IgD-negative memory B cell (primary cell): ENCODE results near the gene KDM4C. TPM values are rescaled to one million over a fixed set of nuclear protein-coding genes. Genes with fewer than 3 reads are reported as not detected.

Experiments used
- H3K27ac Mint-ChIP-seq, 3 donors: one replicate each; pipeline ENCODE4 v1.8.0; 2020 to 2022; ENCODE audit warnings: mild to moderate bottlenecking in 3 of 3, mixed read lengths in 3 of 3, moderate library complexity in 1 of 3
- H3K27me3 Mint-ChIP-seq: one replicate; pipeline ENCODE4 v1.8.0; 2021; ENCODE audit warnings: mixed read lengths
- H3K36me3 Mint-ChIP-seq: one replicate; pipeline ENCODE4 v1.8.0; 2020; ENCODE audit warnings: mild to moderate bottlenecking, mixed read lengths
- H3K4me1 Mint-ChIP-seq, 3 donors: one replicate each; pipeline ENCODE4 v1.8.0; 2020 to 2022; ENCODE audit warnings: mixed read lengths in 3 of 3, mild to moderate bottlenecking in 1 of 3
- H3K4me3 Mint-ChIP-seq, 4 donors: one replicate each; pipeline ENCODE4 v1.8.0; 2020 to 2022; ENCODE audit warnings: mild to moderate bottlenecking in 4 of 4, mixed read lengths in 4 of 4, moderate library complexity in 3 of 4
- H3K9me3 Mint-ChIP-seq, 3 donors: one replicate each; pipeline ENCODE4 v1.8.0; 2020 to 2021; ENCODE audit warnings: mixed read lengths in 3 of 3, mild to moderate bottlenecking in 1 of 3
- polyA plus RNA-seq: library from polyadenylated mRNA; unstranded; fragments of 300-500 nt; fragmentation: Illumina TruSeq; gene quantifications from one replicate; pipeline ENCODE4 v1.2.3, GENCODE V29; 2021

KDM4C gene
- polyA plus RNA-seq, 1 donor from 2014 or later, result 31.6 TPM

DNA sequence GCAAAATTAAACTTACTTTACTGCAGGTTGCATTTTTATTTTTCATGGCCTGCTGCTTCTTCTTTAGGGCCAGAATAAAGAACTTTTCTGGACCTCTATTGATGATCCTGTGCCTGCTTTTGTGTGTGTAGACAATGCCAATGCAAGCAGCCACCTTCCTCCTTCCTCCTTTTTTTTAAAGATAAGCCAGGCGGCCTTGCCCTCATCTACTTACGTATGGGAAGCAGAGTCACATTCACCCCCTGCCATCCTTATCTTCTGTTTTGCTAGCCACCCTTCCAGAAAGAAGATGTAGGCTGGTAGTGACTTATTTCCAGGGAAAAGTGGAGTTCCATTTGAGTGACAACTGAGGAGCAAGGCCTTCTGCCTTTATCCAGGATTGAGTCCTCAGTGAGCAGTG, 122.9 kb downstream of the KDM4C start:
- Mint-ChIP-seq H3K27me3 (no peaks in the 10 kb centered on the region), H3K4me3 (no peak overlapping the region), H3K9me3 (peaks cover 0 to 5% (median 0%) of the 10 kb centered on the region in 3 donors), H3K4me1 (peaks cover 3 to 30% (median 20%) of the 10 kb centered on the region in 3 donors), H3K36me3 (peaks cover 6% of the 10 kb centered on the region), H3K27ac (peak overlapping the region in 2 of 3 donors; percentile 73 to 85)

DNA sequence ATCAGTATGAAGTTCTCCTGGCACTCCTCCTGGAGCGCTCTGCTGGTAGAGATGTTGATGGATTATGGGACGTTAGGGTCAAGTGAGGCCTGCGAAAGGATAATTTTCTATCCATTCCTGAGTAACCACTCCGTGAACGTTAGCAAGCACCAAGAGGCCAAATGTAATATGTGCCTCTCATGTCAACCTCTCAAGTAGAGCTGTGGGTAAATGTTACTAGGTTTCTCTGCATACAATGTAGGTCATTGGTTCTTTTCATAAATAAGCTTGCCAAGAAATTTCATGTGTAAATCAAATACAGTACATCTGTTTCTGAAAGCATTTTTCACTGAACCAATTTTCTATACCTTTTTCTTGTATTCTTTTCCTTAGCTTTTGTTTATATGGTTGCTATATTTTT, 126.3 kb downstream of the KDM4C start:
- Mint-ChIP-seq H3K4me1 (peaks cover 5 to 23% (median 13%) of the 10 kb centered on the region in 3 donors), H3K36me3 (peaks cover 3% of the 10 kb centered on the region), H3K9me3 (no peaks in the 10 kb centered on the region), H3K27ac (no peak overlapping the region), H3K4me3 (no peak overlapping the region), H3K27me3 (no peaks in the 10 kb centered on the region)

DNA sequence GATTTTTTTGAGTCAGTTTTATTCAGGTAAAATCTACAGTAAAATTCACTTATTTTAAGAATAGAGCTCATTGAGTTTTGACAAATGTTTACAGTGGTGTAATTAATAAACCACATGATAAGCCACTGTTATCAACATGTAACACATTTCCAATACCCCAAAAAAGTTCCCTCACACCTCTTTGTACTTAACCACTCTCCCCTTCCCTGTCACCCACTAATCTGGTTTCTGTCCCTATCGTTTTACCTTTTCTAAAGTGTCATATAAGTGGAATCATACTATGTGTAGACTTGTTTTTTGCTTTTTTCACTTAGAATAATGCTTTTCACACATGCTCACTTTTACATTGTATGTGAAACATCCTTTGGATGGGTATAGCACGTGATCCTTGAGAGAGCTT, 127.2 kb downstream of the KDM4C start:
- Mint-ChIP-seq H3K27ac (peak overlapping the region in 1 of 3 donors; percentile 3), H3K4me3 (no peak overlapping the region), H3K4me1 (peaks cover 10 to 31% (median 17%) of the 10 kb centered on the region in 3 donors), H3K36me3 (peaks cover 3% of the 10 kb centered on the region), H3K27me3 (no peaks in the 10 kb centered on the region), H3K9me3 (no peaks in the 10 kb centered on the region)

DNA sequence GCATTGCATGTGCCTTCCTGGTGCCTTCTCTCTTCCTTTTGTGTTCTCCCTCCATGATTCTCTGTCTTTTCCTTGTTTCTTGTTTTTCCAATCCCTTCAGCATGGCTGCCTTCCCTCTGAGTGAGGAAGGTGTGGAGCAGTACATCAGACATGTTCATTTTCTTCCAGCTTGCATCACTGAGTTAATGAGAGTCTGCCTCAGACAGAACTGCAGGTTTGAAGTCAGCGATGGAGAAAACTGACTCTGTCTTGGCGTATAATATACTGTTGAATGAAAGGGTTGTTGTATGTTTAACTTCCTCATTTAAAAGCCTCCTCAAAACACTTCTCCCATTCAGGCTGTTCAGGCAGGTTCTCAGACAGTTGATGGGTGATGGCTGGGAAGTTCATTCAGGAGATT, 129.3 kb downstream of the KDM4C start:
- no peaks in the 10 kb centered on the region for H3K9me3 Mint-ChIP-seq
- H3K4me3 Mint-ChIP-seq, result no peak overlapping the region
- H3K4me1 Mint-ChIP-seq, result peaks cover 16 to 35% (median 25%) of the 10 kb centered on the region in 3 donors
- H3K36me3 Mint-ChIP-seq, result peaks cover 3% of the 10 kb centered on the region
- H3K27ac Mint-ChIP-seq, result peak overlapping the region in 2 of 3 donors; percentile 82 to 88
- no peaks in the 10 kb centered on the region for H3K27me3 Mint-ChIP-seq

DNA sequence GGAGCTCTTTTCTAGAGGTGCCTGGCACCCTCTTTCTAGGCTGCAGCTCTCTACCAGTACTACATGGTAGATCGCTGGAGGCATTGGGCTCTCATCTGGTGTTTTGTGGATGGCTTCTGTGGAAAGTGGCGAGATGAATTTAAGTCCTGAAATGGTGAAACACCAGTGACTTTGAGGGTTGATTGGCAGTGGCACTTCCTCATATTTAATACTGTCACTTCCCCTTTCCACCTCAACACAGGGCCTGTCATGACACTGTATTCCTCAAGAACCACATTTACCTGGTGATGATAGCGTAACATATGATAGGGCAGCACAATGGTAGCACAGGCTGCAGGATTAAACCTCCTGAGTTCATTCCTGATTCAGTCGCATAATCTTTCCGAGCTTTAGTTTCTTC, 132.1 kb downstream of the KDM4C start:
- H3K4me1 Mint-ChIP-seq, result peaks cover 16 to 36% (median 27%) of the 10 kb centered on the region in 3 donors
- H3K36me3 Mint-ChIP-seq, result peaks cover 4% of the 10 kb centered on the region
- peak overlapping the region in 2 of 3 donors; percentile 6 to 45 for H3K27ac Mint-ChIP-seq

DNA sequence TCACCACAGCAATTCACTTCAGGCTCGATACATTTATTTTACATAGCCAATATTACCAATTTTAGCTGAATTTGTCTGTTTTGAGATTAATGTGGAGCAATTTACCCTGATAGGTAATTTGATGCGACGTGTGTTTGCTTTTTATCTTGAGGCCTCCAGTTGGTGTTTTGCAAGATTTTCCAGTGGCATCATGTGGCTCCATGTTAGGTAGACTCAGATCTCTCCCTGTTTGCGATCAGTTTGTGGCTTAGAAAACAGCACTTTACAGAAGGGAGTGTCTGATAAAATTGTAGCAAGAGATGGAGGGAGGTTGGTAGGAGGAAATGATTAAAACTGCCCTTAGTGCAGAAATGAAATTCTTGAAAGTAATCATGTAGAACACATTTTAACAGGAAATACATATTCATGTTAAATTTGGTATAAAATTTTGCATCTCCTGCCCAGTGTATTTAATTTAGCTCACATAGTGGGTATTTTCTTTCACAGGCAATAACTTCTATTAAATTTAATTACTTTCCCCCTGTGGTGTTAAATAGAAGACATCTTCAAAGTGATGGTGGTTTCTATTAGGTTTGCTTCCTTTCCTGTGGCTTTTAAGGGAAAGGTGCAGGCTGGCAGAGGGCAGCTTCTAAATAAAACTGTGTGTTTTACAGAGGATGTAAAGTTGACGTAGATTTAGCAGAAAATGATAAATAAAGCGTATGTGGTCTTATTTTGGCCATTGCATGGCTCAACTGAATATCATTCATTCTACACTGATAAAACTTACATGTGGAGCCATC, 135.8 kb downstream of the KDM4C start:
- H3K27ac Mint-ChIP-seq, result no peak overlapping the region
- H3K9me3 Mint-ChIP-seq, result no peaks in the 10 kb centered on the region
- no peak overlapping the region for H3K4me3 Mint-ChIP-seq
- peaks cover 12 to 30% (median 23%) of the 10 kb centered on the region in 3 donors for H3K4me1 Mint-ChIP-seq
- peaks cover 1% of the 10 kb centered on the region for H3K36me3 Mint-ChIP-seq
- no peaks in the 10 kb centered on the region for H3K27me3 Mint-ChIP-seq

More for the DNA sequence above, 132.1 kb downstream of the KDM4C start:
- H3K9me3 Mint-ChIP-seq, result no peaks in the 10 kb centered on the region
- peak overlapping the region in 2 of 4 donors; percentile 6 to 8 for H3K4me3 Mint-ChIP-seq
- no peaks in the 10 kb centered on the region for H3K27me3 Mint-ChIP-seq

DNA sequence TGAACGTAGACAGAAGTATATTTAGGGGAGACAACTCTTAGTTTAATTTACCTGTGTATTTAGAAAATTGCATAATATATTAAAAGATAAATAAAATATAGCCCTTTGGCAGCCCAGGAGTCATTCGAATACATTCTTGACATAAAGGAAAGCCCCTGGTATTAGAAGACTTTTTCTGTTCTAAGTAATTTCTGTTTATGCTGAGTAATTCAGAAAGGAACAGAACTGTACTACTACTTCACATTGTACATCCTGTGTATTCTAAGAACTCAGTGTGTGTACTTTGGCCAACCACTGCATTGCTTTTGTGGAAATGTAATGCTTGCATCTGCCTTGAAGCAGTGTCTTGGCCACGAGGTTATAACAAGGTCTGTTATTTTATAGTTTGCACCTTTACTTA, 136.4 kb downstream of the KDM4C start:
- Mint-ChIP-seq H3K4me1 (peaks cover 12 to 29% (median 23%) of the 10 kb centered on the region in 3 donors), H3K9me3 (no peaks in the 10 kb centered on the region), H3K36me3 (peaks cover 1% of the 10 kb centered on the region), H3K27me3 (no peaks in the 10 kb centered on the region), H3K27ac (no peak overlapping the region), H3K4me3 (no peak overlapping the region)

DNA sequence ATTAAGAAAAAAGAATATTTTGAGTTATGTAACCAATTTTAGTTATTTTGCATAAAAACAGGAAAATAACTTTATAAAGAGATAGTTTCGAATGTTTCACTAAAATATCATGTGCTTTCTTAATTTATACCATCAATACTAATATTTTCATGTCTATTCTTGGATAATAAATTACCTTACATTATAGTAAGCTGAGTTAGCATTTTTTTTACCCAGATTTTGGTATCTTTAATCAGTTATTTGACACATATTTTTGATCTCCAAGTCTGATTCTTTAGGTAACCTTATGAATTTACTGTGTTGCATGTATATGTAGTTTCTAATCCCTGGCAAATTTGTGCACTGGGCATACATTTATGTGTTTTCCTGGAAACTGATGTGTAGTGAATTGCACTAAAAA, 138.0 kb downstream of the KDM4C start:
- peaks cover 1% of the 10 kb centered on the region for H3K36me3 Mint-ChIP-seq
- H3K4me3 Mint-ChIP-seq, result no peak overlapping the region
- H3K9me3 Mint-ChIP-seq, result no peaks in the 10 kb centered on the region
- H3K27ac Mint-ChIP-seq, result no peak overlapping the region
- H3K4me1 Mint-ChIP-seq, result peaks cover 3 to 15% (median 11%) of the 10 kb centered on the region in 3 donors
- H3K27me3 Mint-ChIP-seq, result no peaks in the 10 kb centered on the region

DNA sequence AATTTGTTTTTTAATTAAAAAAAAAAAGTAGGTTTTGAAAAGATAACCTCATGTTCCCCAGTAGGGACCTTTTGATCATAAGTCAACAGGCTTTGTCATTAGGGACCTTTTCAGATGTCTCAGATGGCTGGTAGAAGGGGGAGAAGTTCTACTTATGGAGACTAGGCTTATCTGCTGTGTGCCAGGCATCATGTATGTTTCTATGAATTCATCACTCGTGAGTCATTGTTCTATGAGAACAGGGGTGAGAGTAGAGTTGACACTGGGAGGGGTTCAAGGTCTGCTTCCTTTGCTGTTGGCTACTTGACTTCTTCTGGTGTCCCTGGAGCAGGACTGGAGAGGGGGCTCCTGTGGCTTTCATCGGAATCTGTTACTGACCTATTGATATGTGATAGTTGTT, 138.8 kb downstream of the KDM4C start:
- Mint-ChIP-seq H3K4me1 (peaks cover 1 to 12% (median 8%) of the 10 kb centered on the region in 3 donors), H3K4me3 (peak overlapping the region in 1 of 4 donors; percentile 54), H3K9me3 (no peaks in the 10 kb centered on the region), H3K27me3 (no peaks in the 10 kb centered on the region), H3K36me3 (peaks cover 1% of the 10 kb centered on the region), H3K27ac (peak overlapping the region in 1 of 3 donors; percentile 22)

DNA sequence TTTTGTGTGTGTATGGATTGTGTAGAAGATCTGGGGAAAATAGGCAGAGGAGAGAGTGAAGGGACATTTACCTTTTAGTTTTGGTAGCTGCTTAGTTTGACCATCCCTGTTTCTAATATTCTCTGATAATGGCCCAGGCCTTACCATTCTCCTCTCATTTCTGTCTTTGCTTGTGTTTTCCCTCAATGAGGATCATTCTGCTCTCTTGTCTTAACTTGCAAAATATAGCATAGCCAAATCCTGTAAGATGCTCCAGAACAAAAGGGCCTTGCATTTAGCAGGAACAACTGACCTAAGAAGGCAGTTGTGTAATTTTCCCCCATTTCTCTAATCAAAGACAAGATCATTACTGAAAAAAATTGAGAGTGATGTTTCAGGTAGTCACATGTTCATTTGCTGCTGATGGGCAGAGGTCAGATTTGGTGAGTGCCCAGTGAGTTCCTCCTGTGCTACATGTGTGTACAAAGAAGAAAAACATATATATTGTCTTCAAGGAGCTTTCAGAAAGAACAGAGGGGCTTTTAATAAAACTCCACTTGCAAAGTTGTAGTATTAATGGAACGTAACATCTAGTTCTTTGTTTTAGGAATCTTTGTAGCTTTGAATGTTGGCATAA, 139.5 kb downstream of the KDM4C start:
- H3K9me3 Mint-ChIP-seq, result no peaks in the 10 kb centered on the region

DNA sequence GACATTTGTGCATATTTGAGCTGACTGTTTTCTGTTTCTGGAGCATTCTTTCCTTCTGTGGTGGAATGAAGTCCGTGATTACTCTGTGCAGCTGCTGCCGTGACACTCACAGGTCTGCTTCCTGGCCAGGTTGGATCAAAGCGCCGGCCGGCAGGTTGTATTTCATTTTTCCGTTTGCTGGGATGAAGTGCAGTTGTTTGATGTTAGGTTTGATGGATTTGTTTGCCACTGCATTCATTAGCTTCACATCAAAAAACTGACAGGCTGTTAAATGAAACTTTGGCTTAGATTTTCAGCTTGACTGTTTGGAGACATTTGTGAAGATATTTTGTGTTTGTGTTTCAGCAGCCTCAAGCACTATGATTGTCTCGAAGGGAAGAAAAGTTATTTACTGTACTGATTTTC, 140.1 kb downstream of the KDM4C start:
- Mint-ChIP-seq H3K27me3 (no peaks in the 10 kb centered on the region), H3K27ac (peak overlapping the region in 1 of 3 donors; percentile 57), H3K9me3 (no peaks in the 10 kb centered on the region), H3K36me3 (peaks cover 1% of the 10 kb centered on the region), H3K4me3 (no peak overlapping the region), H3K4me1 (peaks cover 1 to 21% (median 8%) of the 10 kb centered on the region in 3 donors)

More for the DNA sequence above, 139.5 kb downstream of the KDM4C start:
- H3K27me3 Mint-ChIP-seq, result no peaks in the 10 kb centered on the region
- H3K27ac Mint-ChIP-seq, result peak overlapping the region in 1 of 3 donors; percentile 22
- no peak overlapping the region for H3K4me3 Mint-ChIP-seq
- peaks cover 1% of the 10 kb centered on the region for H3K36me3 Mint-ChIP-seq
- peaks cover 1 to 17% (median 8%) of the 10 kb centered on the region in 3 donors for H3K4me1 Mint-ChIP-seq

DNA sequence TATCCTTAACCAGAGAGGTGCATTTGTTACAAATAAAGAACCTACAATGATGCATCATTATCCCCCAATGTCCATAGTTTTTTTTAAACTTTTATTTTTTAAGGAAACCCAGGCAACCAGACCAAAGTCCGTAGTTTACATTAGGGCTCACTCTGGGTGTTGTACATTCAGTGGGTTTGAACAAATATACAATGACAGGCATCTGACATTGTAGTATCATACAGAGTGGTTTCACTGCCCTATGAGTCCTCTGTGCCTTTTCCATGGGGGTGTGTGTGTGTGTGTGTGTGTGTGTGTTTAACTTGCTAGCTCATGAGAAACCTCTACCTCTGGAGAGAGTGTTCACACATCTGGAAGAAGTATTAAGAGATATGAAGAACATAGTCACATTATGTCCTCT, 141.5 kb downstream of the KDM4C start:
- Mint-ChIP-seq H3K27ac (peak overlapping the region in 1 of 3 donors; percentile 87), H3K9me3 (no peaks in the 10 kb centered on the region), H3K4me3 (no peak overlapping the region), H3K27me3 (no peaks in the 10 kb centered on the region), H3K36me3 (peaks cover 1% of the 10 kb centered on the region), H3K4me1 (peaks cover 0 to 17% (median 1%) of the 10 kb centered on the region in 3 donors)

DNA sequence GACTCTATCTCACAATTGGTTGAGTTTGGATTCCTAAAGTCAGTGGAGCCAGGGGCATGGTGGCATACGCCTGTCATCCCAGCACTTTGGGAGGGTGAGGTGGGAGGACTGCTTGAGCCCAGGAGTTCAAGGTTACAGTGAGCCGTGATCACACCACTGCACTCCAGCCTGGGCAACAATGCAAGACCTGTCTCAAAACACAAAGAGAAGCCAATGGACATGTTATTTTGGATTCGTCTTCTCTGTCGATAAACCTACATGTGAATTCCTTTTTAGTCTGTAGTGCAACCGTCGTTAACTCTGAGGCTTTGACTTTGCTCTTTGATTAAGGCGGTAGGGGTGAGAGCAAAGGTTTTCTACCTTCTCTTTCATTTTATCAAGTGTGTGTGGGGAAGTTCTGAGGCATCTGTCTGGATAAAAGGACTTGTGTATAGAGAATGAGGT, 142.7 kb downstream of the KDM4C start:
- H3K9me3 Mint-ChIP-seq, result no peaks in the 10 kb centered on the region
- no peak overlapping the region for H3K27ac Mint-ChIP-seq
- no peaks in the 10 kb centered on the region for H3K27me3 Mint-ChIP-seq
- H3K36me3 Mint-ChIP-seq, result peaks cover 2% of the 10 kb centered on the region
- H3K4me3 Mint-ChIP-seq, result no peak overlapping the region
- H3K4me1 Mint-ChIP-seq, result peaks cover 0 to 17% (median 1%) of the 10 kb centered on the region in 3 donors

DNA sequence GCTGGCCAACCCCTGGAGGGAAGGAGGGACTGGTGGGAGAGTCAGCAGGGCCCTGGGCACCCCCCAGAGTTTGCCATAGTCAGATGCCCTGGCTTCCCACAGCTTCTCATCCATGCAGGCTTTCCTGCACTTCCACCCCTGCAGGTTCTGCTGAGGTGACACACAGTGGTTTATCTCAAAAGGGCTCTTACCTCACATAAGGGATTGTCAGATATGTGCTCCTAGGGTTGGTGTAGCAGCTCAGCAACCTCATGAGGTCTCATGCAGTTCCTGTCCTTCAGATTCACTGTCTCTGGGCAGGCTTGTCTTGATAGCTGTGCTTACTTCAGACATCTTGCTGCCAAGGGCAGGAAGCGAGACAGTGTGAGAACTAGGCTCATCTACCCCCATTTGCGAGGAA, 143.4 kb downstream of the KDM4C start:
- Mint-ChIP-seq H3K4me1 (peaks cover 0 to 17% (median 1%) of the 10 kb centered on the region in 3 donors), H3K9me3 (no peaks in the 10 kb centered on the region), H3K36me3 (peaks cover 2% of the 10 kb centered on the region), H3K27me3 (no peaks in the 10 kb centered on the region), H3K4me3 (no peak overlapping the region), H3K27ac (peak overlapping the region in 1 of 3 donors; percentile 46)

DNA sequence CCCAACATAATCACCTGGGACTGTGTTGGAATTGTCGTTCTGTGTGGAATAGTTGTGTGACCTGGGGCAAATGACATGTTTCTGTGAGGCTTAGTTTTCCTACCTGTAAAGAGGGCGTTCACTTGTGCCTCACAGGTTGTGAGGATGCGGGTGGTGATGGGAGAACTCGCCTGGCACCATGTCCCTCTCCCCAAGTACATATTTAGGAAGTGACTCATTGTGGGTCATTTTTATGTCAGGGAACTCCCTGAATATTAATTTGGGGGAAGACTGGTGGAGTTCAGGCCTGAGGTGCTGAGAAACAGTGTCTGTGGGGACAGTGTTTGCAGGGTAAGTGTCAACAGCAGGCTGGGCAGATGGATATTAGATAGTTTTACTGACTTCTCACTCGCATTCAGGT, 144.7 kb downstream of the KDM4C start:
- Mint-ChIP-seq H3K27ac (no peak overlapping the region), H3K36me3 (peaks cover 2% of the 10 kb centered on the region), H3K4me3 (no peak overlapping the region), H3K9me3 (no peaks in the 10 kb centered on the region), H3K4me1 (peaks cover 0 to 12% (median under 1%) of the 10 kb centered on the region in 3 donors), H3K27me3 (no peaks in the 10 kb centered on the region)
